ENCODE data around the gene ZNF337.

DNA sequence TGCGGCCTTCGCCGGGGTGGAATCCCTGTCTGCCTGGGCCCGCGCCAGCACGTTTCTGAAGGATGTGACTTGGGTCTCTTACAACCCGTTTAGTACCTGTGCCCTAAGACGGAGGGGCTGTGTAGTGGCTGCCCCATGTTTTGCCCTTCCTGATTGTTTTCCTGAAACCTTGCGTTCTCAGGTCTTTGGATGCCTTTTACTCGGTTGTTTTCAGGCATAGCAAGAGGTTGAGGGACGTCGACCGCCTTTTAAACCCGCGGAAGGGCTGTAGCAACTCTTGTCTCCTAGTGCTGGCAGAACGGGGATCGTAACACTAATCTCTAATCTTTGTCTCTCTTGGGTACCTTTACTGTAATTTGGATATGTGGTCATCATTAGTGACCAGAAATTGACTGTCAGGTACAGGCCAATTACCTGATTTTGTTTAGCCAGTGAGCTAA, 72.1 kb downstream of the ZNF337 start:
- TF ChIP-seq CTCF (conservative IDR thresholded peaks at IDR 0.05 in 1 of 2, IDR thresholded peaks at IDR 0.05 in 1 of 2; ENCODE audit: low read depth in 1 of 2, low read length in 2 of 2) (no peak), EZH2 (IDR thresholded peaks at IDR 0.05; ENCODE audit: low read length, missing control alignments) (no peak)
